ENCODE results near the gene NAA35. TPM values are rescaled to one million over a fixed set of nuclear protein-coding genes. Genes with fewer than 3 reads are reported as not detected.

Gene NAA35
- polyA plus RNA-seq, 1 of the 3 experiments (the other 2 are of a cell fraction), result 9.0 TPM

DNA sequence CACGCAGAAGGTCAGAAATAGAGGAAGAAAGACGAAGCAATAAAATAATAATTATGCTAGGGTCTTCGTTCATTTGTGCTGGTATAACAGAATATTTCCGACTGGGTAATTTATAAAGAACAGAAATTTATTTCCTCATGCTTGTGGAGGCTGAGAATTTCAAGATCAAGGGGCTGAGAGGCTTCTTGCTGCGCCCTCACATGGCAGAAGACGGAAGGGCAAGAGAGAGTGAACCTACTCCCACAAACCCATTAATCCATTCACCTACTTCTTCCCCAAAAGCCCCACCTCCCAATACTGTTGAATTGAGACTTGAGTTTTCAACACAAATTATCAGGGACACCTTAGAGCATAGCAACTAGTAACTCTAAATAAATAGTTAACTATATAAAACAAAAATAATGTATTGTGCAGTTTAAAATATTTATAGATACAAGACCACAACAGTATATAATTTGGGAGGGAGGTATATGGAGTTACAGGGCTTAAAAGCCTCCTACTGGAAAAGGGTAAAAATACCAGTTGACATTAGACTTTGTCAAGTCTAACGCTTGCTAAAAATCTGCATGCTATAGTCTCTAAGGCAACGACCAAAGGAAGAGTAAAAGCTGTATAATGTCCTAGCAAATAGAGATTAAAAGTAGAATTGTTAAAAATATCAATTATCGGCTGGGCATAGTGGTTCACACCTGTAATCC, 40.3 kb upstream of the NAA35 start:
- H3K4me3 ChIP-seq (ENCODE audit: low read depth in 2 of 2, low read length in 1 of 2), result no peak overlapping the region; a peak in 1 of 4 replicates
- peak overlapping the region; percentile 9; the same call in 1 of the 2 replicates for H2AFZ ChIP-seq (ENCODE audit: low read depth)
- H3K4me1 ChIP-seq (ENCODE audit: control insufficient read depth in 1 of 2, insufficient read depth in 2 of 2, low read depth in 1 of 2, low read length in 1 of 2), result no peaks in the 10 kb centered on the region
- 53% methylated on average over 9 of the region's 9 CpGs for WGBS (ENCODE audit: low lambda C conversion rate)
- DNase-seq, result peak; percentile 38
- CTCF ChIA-PET, result interaction anchor here (0.7 to 1.6 kb wide), 6 partner anchors 10 to 1503 kb away, joined by 3 to 4 read pairs (median 4); no protein-coding TSS in a partner anchor
- H4K20me1 ChIP-seq (ENCODE audit: insufficient read depth), result no peaks in the 10 kb centered on the region
- no peak overlapping the region for H3K27ac ChIP-seq (ENCODE audit: low read depth in 2 of 2, low read length in 1 of 2)
- no peaks in the 10 kb centered on the region for H3F3A ChIP-seq (replicated peaks; ENCODE audit: insufficient read depth)
- peak; percentile 60 for TF ChIP-seq RAD21 (IDR thresholded peaks at IDR 0.05; ENCODE audit: low read length)
- TF ChIP-seq MXI1 (IDR thresholded peaks at IDR 0.05; ENCODE audit: low read depth, low read length), result no peak
- peak; percentile 58 for TF ChIP-seq SMC3 (IDR thresholded peaks at IDR 0.05; ENCODE audit: low read depth, low read length)
- TF ChIP-seq CTCF (IDR thresholded peaks at IDR 0.05), result peak; percentile 66
- no peaks in the 10 kb centered on the region for H3K27me3 ChIP-seq (ENCODE audit: insufficient read depth)
- no peak overlapping the region for H3K4me2 ChIP-seq
- no peaks in the 10 kb centered on the region for H3K9me2 ChIP-seq
- no peaks in the 10 kb centered on the region for H3K36me3 ChIP-seq (replicated peaks in 1 of 2; ENCODE audit: control insufficient read depth in 1 of 2, insufficient read depth in 2 of 2, low read length in 1 of 2)
- POLR2A ChIA-PET, result no interaction called here
- no peak overlapping the region for H3K9ac ChIP-seq
- no peaks in the 10 kb centered on the region for H3K79me2 ChIP-seq (ENCODE audit: insufficient read depth)
- no peaks in the 10 kb centered on the region for H3K9me3 ChIP-seq

DNA sequence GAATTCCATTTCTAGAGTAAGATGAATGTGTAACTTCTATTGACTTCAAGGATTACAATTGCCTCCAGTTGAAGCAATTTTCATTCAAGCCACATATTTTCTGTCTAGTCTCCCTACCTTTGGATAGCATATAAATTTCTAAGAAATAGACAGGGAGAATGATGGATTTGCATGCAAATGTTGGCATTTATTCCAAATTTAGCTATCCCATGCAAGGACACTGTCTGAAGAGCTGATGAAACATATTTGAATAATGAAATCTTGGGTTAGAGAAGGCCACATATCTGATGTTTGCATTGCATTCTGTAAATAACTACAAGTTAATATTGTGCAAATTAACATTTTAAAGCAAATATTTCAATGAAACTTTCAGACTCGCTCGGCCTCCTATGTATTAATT, 36.0 kb upstream of the NAA35 start:
- 77% methylated on average over 2 of the region's 2 CpGs for WGBS (ENCODE audit: low lambda C conversion rate)
- CTCF ChIA-PET, result no interaction called here
- Histone ChIP-seq H4K20me1 (ENCODE audit: insufficient read depth) (no peaks in the 10 kb centered on the region), H3F3A (replicated peaks; ENCODE audit: insufficient read depth) (no peaks in the 10 kb centered on the region), H3K4me2 (no peak overlapping the region), H3K4me1 (ENCODE audit: control insufficient read depth in 1 of 2, insufficient read depth in 2 of 2, low read depth in 1 of 2, low read length in 1 of 2) (no peaks in the 10 kb centered on the region), H3K9ac (no peak overlapping the region), H3K27me3 (ENCODE audit: insufficient read depth) (no peaks in the 10 kb centered on the region), H3K27ac (ENCODE audit: low read depth in 2 of 2, low read length in 1 of 2) (no peak overlapping the region), H2AFZ (ENCODE audit: low read depth) (no peak overlapping the region), H3K9me3 (no peaks in the 10 kb centered on the region), H3K36me3 (replicated peaks in 1 of 2; ENCODE audit: control insufficient read depth in 1 of 2, insufficient read depth in 2 of 2, low read length in 1 of 2) (no peaks in the 10 kb centered on the region), H3K9me2 (no peaks in the 10 kb centered on the region), H3K79me2 (ENCODE audit: insufficient read depth) (no peaks in the 10 kb centered on the region), H3K4me3 (ENCODE audit: low read depth in 2 of 2, low read length in 1 of 2) (no peak overlapping the region)
- POLR2A ChIA-PET, result no interaction called here
- no peak for DNase-seq
- TF ChIP-seq, protein P1, sequence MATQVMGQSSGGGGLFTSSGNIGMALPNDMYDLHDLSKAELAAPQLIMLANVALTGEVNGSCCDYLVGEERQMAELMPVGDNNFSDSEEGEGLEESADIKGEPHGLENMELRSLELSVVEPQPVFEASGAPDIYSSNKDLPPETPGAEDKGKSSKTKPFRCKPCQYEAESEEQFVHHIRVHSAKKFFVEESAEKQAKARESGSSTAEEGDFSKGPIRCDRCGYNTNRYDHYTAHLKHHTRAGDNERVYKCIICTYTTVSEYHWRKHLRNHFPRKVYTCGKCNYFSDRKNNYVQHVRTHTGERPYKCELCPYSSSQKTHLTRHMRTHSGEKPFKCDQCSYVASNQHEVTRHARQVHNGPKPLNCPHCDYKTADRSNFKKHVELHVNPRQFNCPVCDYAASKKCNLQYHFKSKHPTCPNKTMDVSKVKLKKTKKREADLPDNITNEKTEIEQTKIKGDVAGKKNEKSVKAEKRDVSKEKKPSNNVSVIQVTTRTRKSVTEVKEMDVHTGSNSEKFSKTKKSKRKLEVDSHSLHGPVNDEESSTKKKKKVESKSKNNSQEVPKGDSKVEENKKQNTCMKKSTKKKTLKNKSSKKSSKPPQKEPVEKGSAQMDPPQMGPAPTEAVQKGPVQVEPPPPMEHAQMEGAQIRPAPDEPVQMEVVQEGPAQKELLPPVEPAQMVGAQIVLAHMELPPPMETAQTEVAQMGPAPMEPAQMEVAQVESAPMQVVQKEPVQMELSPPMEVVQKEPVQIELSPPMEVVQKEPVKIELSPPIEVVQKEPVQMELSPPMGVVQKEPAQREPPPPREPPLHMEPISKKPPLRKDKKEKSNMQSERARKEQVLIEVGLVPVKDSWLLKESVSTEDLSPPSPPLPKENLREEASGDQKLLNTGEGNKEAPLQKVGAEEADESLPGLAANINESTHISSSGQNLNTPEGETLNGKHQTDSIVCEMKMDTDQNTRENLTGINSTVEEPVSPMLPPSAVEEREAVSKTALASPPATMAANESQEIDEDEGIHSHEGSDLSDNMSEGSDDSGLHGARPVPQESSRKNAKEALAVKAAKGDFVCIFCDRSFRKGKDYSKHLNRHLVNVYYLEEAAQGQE (IDR thresholded peaks at IDR 0.05; ENCODE audit: low read depth, low read length), result no peak
- TF ChIP-seq, protein P2, sequence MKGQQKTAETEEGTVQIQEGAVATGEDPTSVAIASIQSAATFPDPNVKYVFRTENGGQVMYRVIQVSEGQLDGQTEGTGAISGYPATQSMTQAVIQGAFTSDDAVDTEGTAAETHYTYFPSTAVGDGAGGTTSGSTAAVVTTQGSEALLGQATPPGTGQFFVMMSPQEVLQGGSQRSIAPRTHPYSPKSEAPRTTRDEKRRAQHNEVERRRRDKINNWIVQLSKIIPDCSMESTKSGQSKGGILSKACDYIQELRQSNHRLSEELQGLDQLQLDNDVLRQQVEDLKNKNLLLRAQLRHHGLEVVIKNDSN (IDR thresholded peaks at IDR 0.05; ENCODE audit: borderline replicate concordance, low read depth), result no peak
- TF ChIP-seq TCF12 (IDR thresholded peaks at IDR 0.05), result no peak
- no peak for TF ChIP-seq NRF1 (IDR thresholded peaks at IDR 0.05; ENCODE audit: low read depth, low read length)
- no peak for TF ChIP-seq MXI1 (IDR thresholded peaks at IDR 0.05; ENCODE audit: low read depth, low read length)
- TF ChIP-seq, protein P3, sequence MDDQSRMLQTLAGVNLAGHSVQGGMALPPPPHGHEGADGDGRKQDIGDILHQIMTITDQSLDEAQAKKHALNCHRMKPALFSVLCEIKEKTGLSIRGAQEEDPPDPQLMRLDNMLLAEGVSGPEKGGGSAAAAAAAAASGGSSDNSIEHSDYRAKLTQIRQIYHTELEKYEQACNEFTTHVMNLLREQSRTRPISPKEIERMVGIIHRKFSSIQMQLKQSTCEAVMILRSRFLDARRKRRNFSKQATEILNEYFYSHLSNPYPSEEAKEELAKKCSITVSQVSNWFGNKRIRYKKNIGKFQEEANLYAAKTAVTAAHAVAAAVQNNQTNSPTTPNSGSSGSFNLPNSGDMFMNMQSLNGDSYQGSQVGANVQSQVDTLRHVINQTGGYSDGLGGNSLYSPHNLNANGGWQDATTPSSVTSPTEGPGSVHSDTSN (IDR thresholded peaks at IDR 0.05), result no peak
- no peak for TF ChIP-seq EZH2phosphoT487 (IDR thresholded peaks at IDR 0.05; ENCODE audit: borderline replicate concordance, low read depth)
- TF ChIP-seq JUND (IDR thresholded peaks at IDR 0.05), result no peak
- no peak for TF ChIP-seq TAF1 (IDR thresholded peaks at IDR 0.05; ENCODE audit: borderline replicate concordance, low read depth, low read length)
- no peak for TF ChIP-seq TEAD4 (IDR thresholded peaks at IDR 0.05; ENCODE audit: borderline replicate concordance, insufficient read depth)
- no peak for TF ChIP-seq RCOR1 (IDR thresholded peaks at IDR 0.05; ENCODE audit: low read length)
- no peak for TF ChIP-seq FOXJ3 (CRISPR knock-in tag; IDR thresholded peaks at IDR 0.05)
- TF ChIP-seq NFIC (IDR thresholded peaks at IDR 0.05; ENCODE audit: borderline replicate concordance), result no peak

Data from SK-N-SH (cell line).